Embryonic facial prominence (tissue), 1 donor: ENCODE measurements around the gene MPHOSPH8.
A peak's percentile ranks its signal among the peaks of the same experiment; 100 is the strongest.
"Not testable (repeated sequence)": the region's sequence is repeated elsewhere in the genome, so short reads cannot be mapped to it uniquely, and the experiment has no call there.

Experiments
- DNase-seq: peaks from one replicate; pipeline ENCODE4 v3.0.0-alpha.2; 2016; ENCODE audit errors: extremely low spot score

The MPHOSPH8 gene

GRCh38 chr13:19624265-19624664 lies 9.2 kb upstream of the MPHOSPH8 start:
- DNase-seq: no peak

- peak; percentile 18 for DNase-seq
Measured at GRCh38 chr13:19632915-19633478, 462 bp upstream of the MPHOSPH8 start.

DNA sequence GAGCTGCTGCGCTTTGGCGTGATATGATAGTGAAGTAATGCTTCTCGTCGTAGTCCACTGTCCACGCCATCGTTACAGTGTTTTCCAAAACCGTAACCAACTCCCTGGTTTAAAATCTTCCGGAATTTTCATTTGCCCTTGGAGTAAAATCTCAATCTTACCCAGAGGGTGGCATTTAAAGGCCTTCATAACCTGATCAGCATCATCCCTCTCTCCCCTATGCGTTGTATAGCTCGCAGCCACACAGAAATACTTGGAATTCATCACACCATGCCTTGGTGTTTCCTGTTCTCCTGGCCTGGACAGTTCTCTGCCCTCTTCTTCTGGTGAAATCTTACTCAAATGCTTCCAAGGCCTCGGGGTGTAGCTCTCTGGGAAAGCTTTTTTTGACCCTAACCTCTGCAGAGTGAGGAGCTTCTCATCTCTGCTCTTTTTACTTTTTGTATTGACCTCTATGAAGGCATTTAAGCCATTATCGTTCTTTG lies 839 bp downstream of the MPHOSPH8 start:
- no peak for DNase-seq

DNA sequence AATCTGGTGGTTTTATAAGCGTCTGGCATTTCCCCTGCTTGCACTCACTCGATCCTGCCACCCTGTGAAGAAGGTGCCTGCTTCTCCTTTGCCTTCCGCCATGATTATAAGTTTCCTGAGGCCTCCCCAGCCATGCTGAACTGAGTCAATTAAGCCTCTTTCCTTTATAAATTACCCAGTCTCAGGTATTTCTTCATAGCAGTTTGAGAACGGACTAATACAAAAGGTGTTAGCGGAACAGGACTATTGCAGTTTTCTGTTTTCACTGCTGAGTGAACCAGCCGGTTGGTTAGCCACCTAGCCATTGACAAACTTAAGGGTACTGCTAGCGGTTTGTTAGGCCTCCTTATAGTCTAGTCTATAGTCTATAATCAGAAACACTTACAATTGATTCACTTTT lies 2.5 kb downstream of the MPHOSPH8 start:
- DNase-seq: not testable (repeated sequence)

- no peak for DNase-seq
Measured at GRCh38 chr13:19643652-19644051, 10.2 kb downstream of the MPHOSPH8 start.

- DNase-seq: no peak
Measured at GRCh38 chr13:19645000-19645399, 11.5 kb downstream of the MPHOSPH8 start.

DNA sequence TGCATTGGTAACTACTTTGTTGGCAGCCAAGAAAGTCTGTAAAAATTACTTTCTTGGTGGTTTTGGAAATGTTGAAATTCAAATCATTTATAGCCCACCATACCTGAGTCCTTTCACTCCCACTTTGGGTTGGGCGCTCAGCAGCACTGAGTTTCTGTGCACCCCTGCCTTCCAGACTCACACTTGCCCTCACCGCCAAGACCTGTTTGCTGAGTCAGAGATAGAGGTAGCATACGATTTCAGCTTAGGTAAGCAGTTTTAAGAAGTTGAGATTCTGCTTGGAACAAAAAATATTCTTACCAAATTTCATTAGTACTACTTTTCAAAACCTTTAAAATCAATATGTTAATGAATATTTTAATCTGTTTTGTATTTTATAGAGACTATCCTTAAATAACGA lies 12.6 kb downstream of the MPHOSPH8 start:
- DNase-seq: no peak

GRCh38 chr13:19650742-19651141 lies 17.3 kb downstream of the MPHOSPH8 start:
- DNase-seq: no peak

GRCh38 chr13:19657872-19658591 lies 24.6 kb downstream of the MPHOSPH8 start:
- no peak for DNase-seq

GRCh38 chr13:19658831-19659230 lies 25.4 kb downstream of the MPHOSPH8 start:
- DNase-seq: no peak

DNA sequence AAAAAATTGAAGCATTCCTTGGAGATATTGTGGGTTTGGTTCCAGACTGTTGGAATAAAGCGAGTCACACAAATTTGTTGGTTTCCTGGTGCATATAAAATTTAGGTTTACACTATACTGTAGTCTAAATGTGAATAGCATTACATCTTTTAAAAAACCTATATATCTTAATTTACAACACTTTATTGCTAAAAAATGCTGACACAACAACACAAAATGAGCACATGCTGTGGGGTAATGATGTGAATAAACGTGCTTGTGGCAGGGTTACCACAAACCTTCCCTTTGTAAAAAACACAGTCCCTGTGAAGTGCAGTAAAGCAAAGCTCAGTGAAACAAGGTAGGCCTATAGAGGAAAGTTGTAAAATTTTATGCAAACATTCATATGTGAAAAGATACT lies 27.7 kb downstream of the MPHOSPH8 start:
- no peak for DNase-seq

- DNase-seq: no peak
Measured at GRCh38 chr13:19661561-19661960, 28.1 kb downstream of the MPHOSPH8 start.

DNA sequence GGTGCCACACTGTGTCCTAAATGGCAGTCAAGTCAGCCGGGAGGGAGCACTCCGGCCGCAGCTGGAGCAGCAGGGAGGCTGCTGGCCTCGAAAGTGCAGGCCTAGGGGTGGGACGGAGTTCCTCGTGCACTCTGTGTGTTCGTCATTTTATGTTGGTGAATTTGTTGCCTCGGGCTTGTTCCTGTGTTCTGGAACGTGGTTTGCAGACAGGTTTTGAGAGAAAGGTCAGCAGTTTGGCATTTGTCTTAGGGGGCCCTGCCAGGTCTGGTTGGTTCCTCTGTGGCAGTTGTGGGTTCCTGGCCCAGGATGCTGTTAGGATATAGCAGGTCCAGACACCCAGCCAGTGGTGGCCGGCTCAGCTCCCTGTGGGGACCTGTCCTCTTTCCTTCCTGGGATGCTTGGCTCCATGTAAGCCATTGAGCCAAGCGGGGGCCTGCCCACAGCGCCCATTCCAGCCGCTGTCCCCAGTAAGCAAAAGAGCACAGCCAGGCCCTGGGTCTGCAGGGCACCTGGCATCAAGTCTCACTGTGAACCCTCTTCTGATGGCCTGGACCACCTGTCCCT lies 30.0 kb downstream of the MPHOSPH8 start:
- DNase-seq: no peak

- DNase-seq: no peak
Measured at GRCh38 chr13:19664481-19665230, 31.2 kb downstream of the MPHOSPH8 start.

- no peak for DNase-seq
Measured at GRCh38 chr13:19665427-19665859, 32.0 kb downstream of the MPHOSPH8 start.

GRCh38 chr13:19668778-19669177 lies 35.3 kb downstream of the MPHOSPH8 start:
- no peak for DNase-seq

GRCh38 chr13:19670147-19670546 lies 36.7 kb downstream of the MPHOSPH8 start:
- DNase-seq: no peak

DNA sequence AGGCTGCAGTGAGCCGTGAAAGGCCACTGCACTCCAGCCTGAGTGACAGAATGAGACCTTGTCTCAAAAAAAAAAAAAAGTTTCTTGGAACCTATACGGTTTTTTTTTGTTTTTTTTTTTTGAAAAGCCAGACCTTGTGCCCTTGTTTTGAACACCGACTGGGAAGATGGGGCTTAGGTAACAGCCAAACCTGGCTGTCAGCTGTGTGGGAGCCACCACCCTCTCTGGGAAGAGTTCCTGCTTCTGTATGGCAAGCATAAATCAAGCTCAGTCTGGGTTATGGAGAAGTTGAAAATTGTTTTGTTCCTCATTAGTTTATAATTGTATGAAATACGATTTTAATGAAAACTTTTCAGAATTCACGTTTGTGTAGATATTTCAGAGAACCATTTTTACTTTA lies 39.5 kb downstream of the MPHOSPH8 start:
- no peak for DNase-seq

DNA sequence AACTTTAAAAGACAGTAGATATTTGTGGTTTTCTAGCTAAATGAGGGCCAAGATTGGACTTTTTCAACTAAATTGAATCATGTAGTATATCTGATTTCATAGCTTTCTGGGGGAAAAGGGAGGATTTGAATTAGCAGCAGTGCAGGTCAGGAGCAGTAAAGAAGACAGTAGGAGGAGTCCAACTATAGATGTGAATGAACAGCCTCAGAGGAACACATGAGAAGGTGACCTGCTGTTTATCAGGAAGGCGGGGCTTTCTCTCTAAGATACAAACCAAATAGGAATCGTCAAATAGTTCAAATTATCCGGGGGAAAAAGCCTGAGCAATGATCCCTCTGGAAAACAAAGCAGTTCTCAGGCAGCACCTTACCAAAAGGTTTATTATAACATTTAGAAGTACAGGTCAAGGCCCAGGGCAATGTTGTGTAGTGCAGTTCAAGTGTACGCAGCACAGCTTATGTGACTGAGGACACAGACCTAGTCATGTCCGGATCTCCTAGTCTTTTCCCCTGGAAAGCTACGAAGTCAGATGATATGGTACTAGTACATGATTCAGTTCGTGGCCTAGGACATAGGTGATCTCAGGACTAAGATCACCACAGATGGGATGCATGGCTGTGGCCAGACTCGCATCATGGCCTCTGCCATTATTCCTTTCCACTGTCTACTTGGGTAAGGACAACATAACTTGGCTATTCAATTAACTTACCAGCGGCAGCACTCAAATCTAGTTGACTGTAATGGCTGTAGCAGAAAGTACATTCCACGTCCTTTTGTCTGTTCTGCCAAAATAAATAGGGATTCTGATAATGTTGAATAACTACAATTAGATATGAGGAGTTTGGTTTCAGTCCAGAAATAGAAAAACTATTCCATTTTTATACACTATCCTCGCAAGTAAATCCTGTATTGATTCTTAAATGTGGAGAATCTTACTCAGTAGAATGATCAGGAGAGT lies 40.3 kb downstream of the MPHOSPH8 start:
- no peak for DNase-seq

- no peak for DNase-seq
Measured at GRCh38 chr13:19674898-19675297, 41.4 kb downstream of the MPHOSPH8 start.

GRCh38 chr13:19676168-19676567 lies 42.7 kb downstream of the MPHOSPH8 start:
- no peak for DNase-seq
